Activated naive CD8-positive, alpha-beta T cell treated with anti-CD3 and anti-CD28 coated beads, Interleukin-2, amount 10 ng/mL, durations not matched to agents 7 days and 5 days (primary cell): ENCODE measurements around the gene SRBD1. TPM values are rescaled to one million over a fixed set of nuclear protein-coding genes. Genes with fewer than 3 reads are reported as not detected.

ENCODE experiments used
- ATAC-seq: fragments of 150-1000 bp; cut with Tn5 transposase; one replicate; pipeline ENCODE4 v1.10.0; 2021; ENCODE audit warnings: low read depth, moderate library complexity
- POLR2A ChIA-PET: fragments of 350-600 bp; sonication (Branson Sonifier 250); formaldehyde crosslinking; loops from one replicate; lab custom pipeline; 2021; ENCODE audit warnings: antibody characterized with exemption; lab: Charles Lee
- DNase-seq: peaks from one replicate; pipeline ENCODE4 v3.0.0; 2021
- H3K27ac Mint-ChIP-seq: one replicate; pipeline ENCODE4 v1.8.0; 2022; ENCODE audit warnings: mild to moderate bottlenecking, mixed read lengths
- H3K27me3 Mint-ChIP-seq: one replicate; pipeline ENCODE4 v1.8.0; 2022; ENCODE audit warnings: mild to moderate bottlenecking, moderate library complexity, mixed read lengths
- H3K36me3 Mint-ChIP-seq: one replicate; pipeline ENCODE4 v1.8.0; 2021; ENCODE audit warnings: mild to moderate bottlenecking, mixed read lengths
- H3K4me1 Mint-ChIP-seq: one replicate; pipeline ENCODE4 v1.8.0; 2021; ENCODE audit warnings: mixed read lengths
- H3K4me3 Mint-ChIP-seq: one replicate; pipeline ENCODE4 v1.8.0; 2022; ENCODE audit warnings: mild to moderate bottlenecking, moderate library complexity, mixed read lengths
- H3K9me3 Mint-ChIP-seq: one replicate; pipeline ENCODE4 v1.8.0; 2021; ENCODE audit warnings: mixed read lengths
- total RNA-seq, 2 experiments: library from RNA; stranded (reverse); gene quantifications; one replicate each; pipeline ENCODE4 v1.2.3, GENCODE V29; 2021

Gene SRBD1
- total RNA-seq, 2 experiments from 2014 or later, result 20.5 to 23.9 TPM

DNA sequence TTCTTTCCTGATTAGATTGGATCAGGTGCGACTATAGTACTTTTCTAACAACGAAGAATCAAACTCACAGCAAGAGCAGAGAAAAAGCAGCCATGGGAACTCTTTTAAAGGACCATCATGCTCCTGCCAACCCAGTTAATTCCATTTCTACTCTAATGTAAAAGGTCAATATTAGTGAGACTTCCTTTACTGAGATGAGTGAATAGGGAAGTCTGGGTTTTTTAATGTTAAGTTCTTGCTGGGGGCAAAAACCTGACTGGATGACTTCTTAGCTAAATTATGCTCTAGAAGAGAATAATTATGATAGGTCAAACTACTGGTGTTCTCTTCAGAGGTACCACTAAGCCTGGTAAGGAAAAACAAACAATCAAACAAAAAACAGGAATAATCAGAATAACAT is 8.4 kb downstream of the SRBD1 start:
- ATAC-seq, result no peak
- Mint-ChIP-seq H3K4me3 (no peak overlapping the region), H3K27ac (no peak overlapping the region), H3K9me3 (no peaks in the 10 kb centered on the region), H3K4me1 (peaks cover 5% of the 10 kb centered on the region), H3K36me3 (peaks cover 34% of the 10 kb centered on the region), H3K27me3 (no peaks in the 10 kb centered on the region)
- no peak for DNase-seq
- POLR2A ChIA-PET, result no interaction called here

DNA sequence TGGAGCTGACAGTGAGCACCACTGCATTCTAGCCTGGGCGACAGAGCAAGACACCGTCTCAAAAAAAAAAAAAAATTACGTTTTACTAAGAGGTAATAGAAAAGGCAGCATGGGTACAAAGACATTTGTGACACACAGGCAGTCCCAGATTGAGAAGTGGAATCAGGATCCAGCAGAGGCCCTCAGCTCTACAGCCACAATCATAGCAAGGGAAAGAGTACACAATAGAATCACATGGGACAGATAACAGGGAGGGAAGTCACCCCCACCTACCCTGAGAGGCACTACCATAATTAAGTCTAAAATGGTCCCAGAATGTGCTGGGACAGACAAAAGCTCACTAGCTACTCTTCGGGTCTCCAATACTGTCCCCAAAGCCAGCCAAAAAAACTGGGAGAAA is 12.5 kb downstream of the SRBD1 start:
- Mint-ChIP-seq H3K27ac (no peak overlapping the region), H3K9me3 (no peaks in the 10 kb centered on the region), H3K4me1 (peaks cover 1% of the 10 kb centered on the region), H3K27me3 (no peaks in the 10 kb centered on the region), H3K4me3 (no peak overlapping the region), H3K36me3 (peaks cover 41% of the 10 kb centered on the region)
- no peak for DNase-seq
- POLR2A ChIA-PET, result no interaction called here
- no peak for ATAC-seq

DNA sequence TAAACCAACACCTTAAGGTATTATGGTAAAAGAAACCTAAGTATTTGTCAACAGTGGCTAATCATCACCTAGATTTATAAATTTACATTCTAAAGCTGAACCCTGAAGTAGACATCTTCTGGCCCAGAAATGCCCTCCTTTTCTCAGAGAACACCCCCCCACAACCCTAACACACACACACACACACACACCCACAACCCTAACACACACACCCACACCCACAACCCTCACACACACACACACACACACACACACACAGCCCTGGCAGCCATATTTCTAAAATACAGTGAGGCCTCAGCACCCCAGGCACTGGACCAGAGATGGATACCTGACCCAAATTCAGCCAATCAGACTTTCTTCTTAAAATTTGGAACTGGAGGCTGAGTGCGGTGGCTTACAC is 14.3 kb downstream of the SRBD1 start:
- Mint-ChIP-seq H3K27ac (no peak overlapping the region), H3K27me3 (no peaks in the 10 kb centered on the region), H3K36me3 (peaks cover 43% of the 10 kb centered on the region), H3K4me3 (no peak overlapping the region), H3K9me3 (no peaks in the 10 kb centered on the region), H3K4me1 (no peaks in the 10 kb centered on the region)
- POLR2A ChIA-PET, result interaction anchor here (0.6 kb wide), 1 partner anchor 636 kb away, joined by 3 read pairs; no protein-coding TSS in a partner anchor
- DNase-seq (no peak), ATAC-seq (no peak)

DNA sequence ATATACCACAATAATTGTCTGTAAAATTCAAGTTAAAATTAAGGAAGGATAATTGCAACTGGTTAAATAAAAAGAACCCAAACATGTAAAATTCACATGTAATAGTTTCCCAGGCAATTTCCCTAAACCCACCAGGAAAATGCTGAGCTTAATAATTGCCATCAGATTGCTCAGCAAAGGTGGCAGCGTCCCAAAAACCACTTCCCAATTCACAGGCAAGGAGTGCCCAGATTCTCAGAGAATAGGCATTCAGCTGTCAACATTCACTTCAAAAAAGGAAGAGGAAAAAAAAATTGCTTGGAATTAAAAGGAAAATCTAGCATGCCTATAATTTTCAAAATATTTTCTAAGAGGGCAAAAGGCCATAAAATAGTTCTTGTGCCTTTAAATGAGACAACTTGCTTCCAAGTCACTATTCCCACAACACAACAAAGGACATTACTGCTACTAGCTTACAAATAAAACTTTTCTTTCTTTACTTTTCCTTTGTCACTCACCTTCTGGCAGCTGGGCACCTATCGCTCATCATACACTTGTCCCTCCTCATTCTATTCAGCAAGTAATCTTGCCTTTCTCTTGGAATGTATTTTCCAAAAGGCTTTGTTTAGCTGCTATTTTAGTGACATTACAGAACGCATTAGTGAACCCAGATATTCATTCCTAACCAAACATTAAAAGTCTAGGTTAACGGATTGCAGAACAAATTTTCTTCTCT is 15.2 kb downstream of the SRBD1 start:
- no peak for DNase-seq
- no peak overlapping the region for H3K4me3 Mint-ChIP-seq
- peaks cover 2% of the 10 kb centered on the region for H3K4me1 Mint-ChIP-seq
- H3K27me3 Mint-ChIP-seq, result no peaks in the 10 kb centered on the region
- POLR2A ChIA-PET, result interaction anchor here (0.6 kb wide), 1 partner anchor 637 kb away, joined by 3 read pairs; no protein-coding TSS in a partner anchor
- no peak for ATAC-seq
- no peaks in the 10 kb centered on the region for H3K9me3 Mint-ChIP-seq
- H3K27ac Mint-ChIP-seq, result no peak overlapping the region
- peaks cover 47% of the 10 kb centered on the region for H3K36me3 Mint-ChIP-seq

DNA sequence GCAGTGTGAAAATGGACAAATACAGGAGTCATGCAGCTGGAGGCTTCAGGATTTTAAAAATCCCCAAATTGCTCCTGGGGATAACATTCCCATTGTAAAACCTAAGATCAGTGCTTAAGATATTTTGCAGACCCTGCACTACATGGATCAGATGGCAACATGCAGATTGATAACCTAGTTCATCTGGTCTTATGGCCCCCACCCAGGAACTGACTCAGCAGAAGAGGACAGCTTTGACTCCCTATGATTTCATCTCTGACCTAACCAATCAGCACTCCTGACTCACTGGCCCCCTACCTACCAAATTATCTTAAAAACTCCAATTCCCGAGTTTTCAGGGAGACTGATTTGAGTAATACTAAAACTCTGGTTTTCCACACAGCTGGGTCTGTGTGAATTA is 20.0 kb downstream of the SRBD1 start:
- H3K4me3 Mint-ChIP-seq, result no peak overlapping the region
- H3K4me1 Mint-ChIP-seq, result peaks cover 17% of the 10 kb centered on the region
- no peak for ATAC-seq
- POLR2A ChIA-PET, result no interaction called here
- H3K36me3 Mint-ChIP-seq, result peaks cover 42% of the 10 kb centered on the region
- H3K27me3 Mint-ChIP-seq, result no peaks in the 10 kb centered on the region
- no peak overlapping the region for H3K27ac Mint-ChIP-seq
- no peak for DNase-seq
- no peaks in the 10 kb centered on the region for H3K9me3 Mint-ChIP-seq

DNA sequence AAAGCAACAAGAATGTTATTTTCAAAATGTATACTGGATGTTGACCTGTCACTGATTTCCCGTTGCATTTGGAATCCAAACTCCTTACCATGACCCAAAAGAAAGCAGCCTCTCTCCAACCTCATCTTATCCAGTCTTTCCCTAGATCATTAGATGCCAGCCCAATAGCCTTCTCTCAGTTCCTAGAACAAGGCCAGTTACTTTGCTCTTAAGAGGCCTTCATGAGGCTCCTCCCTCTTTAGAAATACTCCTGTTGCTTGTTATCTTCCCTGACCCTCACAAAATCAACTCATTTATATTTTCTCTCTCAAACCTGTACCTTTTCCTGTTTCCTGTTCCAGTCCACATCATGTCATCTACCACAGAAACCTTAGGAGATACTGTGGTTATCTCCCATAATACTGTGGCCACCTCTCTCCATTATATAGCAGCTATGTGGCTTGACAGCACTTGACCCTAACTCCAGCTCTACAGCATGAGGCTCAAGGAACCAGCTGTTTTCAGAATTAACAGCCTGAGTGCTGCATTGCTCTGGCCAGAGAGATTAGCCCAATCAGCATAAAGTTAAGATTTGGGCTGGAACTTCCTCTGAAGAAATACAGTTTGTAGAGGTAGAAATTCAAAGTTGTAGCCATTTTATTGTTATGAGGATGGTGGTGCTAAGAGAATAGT is 22.8 kb downstream of the SRBD1 start:
- peaks cover 27% of the 10 kb centered on the region for H3K36me3 Mint-ChIP-seq
- H3K4me1 Mint-ChIP-seq, result peaks cover 17% of the 10 kb centered on the region
- no peaks in the 10 kb centered on the region for H3K9me3 Mint-ChIP-seq
- no peak overlapping the region for H3K4me3 Mint-ChIP-seq
- no peaks in the 10 kb centered on the region for H3K27me3 Mint-ChIP-seq
- H3K27ac Mint-ChIP-seq, result no peak overlapping the region
- peak; percentile 33 for ATAC-seq
- DNase-seq, result no peak
- POLR2A ChIA-PET, result no interaction called here

DNA sequence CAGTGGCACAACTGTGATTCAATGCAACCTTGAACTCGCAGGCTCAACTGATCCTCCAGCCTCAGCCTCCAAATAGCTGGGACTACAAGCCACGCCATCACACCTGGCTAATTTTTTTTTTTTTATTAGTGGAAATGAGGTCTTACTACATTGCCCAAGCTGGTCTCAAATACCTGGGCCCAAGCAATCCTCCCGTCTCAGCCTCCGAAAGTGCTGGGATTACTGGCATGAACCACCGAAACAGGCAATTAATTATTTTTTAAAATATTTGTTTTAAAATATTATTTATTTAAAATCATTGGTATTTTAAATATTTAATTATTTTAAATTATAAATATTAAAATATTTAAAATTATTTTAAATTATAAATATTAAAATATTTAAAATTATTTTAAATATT is 24.5 kb downstream of the SRBD1 start:
- Mint-ChIP-seq H3K9me3 (no peaks in the 10 kb centered on the region), H3K36me3 (peaks cover 18% of the 10 kb centered on the region), H3K4me3 (no peak overlapping the region), H3K27ac (no peak overlapping the region), H3K4me1 (peaks cover 17% of the 10 kb centered on the region), H3K27me3 (no peaks in the 10 kb centered on the region)
- DNase-seq (no peak), ATAC-seq (no peak)
- POLR2A ChIA-PET, result interaction anchor here (1.7 kb wide), 1 partner anchor 24 kb away, joined by 7 read pairs; the partner anchor contains the start of gene SRBD1

DNA sequence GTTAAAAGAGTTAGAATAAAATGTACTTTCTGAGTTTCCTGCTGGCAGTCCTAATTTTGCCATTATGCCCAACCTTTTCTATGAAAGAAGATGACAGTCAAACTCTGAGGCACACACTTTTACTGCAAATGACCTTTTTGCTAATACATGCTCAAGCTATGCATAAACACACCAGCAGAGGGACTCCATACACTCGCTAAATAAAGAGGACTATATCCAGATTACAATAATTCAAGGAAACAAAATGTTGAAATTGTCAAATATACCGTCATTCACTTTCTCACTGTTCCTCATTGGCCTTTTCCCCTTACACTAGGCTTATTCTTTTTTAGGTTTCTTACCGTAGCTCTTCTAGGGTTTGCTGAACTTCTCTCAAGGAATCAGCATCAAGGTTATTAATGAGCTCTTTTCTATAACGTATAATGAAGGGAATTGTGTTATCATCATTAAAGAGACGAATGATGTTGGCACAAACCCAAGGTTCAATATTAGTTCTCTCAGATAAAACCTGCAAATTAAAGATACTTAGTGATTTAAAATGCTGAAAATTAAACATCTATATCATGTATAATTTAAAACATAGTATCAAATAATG is 25.7 kb downstream of the SRBD1 start:
- no peaks in the 10 kb centered on the region for H3K27me3 Mint-ChIP-seq
- H3K4me3 Mint-ChIP-seq, result no peak overlapping the region
- ATAC-seq (no peak), DNase-seq (no peak)
- POLR2A ChIA-PET, result interaction anchor here (1.7 kb wide), 1 partner anchor 26 kb away, joined by 7 read pairs; the partner anchor contains the start of gene SRBD1
- peaks cover 10% of the 10 kb centered on the region for H3K36me3 Mint-ChIP-seq
- H3K9me3 Mint-ChIP-seq, result no peaks in the 10 kb centered on the region
- H3K4me1 Mint-ChIP-seq, result peaks cover 15% of the 10 kb centered on the region
- H3K27ac Mint-ChIP-seq, result no peak overlapping the region

DNA sequence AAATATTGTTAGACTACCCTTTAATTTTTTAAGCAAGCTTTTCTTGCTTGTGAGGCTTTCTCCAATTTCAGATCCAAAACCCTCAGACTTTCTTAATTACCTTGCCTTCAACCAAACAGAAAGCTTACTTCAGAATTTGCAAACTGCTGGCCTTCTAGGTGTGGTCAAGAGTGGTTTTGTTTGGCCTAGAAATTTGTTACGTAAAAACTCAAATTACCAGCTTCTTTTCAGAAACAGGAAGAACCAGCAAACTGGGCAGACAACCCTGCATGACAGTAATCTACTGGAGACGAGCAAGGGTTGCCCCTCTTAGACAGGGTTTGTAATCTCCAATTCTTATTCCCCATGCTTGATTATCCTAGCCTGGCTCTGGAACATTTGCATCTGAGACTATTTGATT is 27.1 kb downstream of the SRBD1 start:
- Mint-ChIP-seq H3K27me3 (no peaks in the 10 kb centered on the region), H3K9me3 (no peaks in the 10 kb centered on the region), H3K36me3 (peaks cover 5% of the 10 kb centered on the region), H3K4me1 (peaks cover 14% of the 10 kb centered on the region), H3K4me3 (no peak overlapping the region), H3K27ac (no peak overlapping the region)
- POLR2A ChIA-PET, result no interaction called here
- ATAC-seq, result no peak
- DNase-seq, result no peak

DNA sequence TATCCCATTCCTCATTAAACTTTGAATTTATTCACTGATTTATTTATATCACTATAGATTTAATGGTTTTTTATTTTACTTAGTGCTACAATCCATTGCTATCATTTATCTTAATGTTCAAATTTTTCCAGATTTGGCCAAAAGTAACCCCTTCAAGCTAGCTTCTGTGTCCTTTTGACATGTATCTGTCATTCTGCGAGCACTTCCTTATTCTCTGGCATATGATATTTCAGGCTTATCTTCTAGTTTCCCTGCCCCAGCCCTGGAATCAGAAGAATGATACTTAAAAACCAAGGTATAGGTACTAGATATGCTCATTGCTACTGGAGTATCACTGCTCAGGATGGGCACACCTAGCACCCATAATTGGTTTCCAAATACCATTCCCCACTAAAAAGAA is 28.5 kb downstream of the SRBD1 start:
- Mint-ChIP-seq H3K36me3 (peaks cover 5% of the 10 kb centered on the region), H3K4me3 (no peak overlapping the region), H3K9me3 (no peaks in the 10 kb centered on the region), H3K27ac (no peak overlapping the region), H3K27me3 (no peaks in the 10 kb centered on the region), H3K4me1 (peaks cover 1% of the 10 kb centered on the region)
- DNase-seq, result no peak
- no peak for ATAC-seq
- POLR2A ChIA-PET, result no interaction called here

DNA sequence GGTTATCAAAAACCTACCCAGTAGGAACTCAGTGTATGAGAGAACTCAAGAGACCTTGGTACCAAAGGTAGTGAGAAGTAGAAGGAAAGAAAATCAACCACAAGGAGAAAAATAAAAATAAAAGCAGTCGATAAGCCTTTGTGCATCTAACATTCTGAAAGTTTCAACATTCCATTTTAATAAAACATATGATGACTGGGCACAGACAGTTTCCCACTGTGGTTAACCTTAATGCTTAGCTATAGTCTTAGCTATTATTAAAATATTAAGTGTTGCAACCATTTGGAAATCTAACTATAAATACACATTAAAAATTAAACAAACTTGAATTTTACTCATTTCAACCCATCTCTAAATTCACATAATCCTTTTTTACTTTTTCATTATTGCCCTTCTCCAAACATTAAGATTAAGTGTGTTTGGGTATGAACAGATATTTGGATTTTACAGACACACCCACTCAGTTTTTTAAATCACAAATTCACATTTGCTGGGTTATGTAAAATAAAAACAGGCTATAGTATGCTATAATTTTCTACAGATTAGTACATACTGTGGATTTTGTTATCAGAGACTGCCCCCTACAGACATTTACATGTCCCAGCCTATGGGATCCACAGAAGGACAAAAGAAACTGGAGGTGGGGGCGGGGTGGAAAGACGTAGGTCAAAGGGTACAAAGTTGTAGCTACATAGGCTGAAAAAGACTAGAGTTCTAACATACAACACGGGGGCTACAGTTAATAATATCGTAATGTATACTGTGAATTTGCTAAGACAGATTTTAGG is 32.8 kb downstream of the SRBD1 start:
- Mint-ChIP-seq H3K9me3 (no peaks in the 10 kb centered on the region), H3K27ac (no peak overlapping the region), H3K27me3 (no peaks in the 10 kb centered on the region), H3K36me3 (peaks cover 10% of the 10 kb centered on the region), H3K4me3 (no peak overlapping the region), H3K4me1 (peaks cover 1% of the 10 kb centered on the region)
- peak; percentile 81 for ATAC-seq
- POLR2A ChIA-PET, result interaction anchor here (0.6 kb wide), 1 partner anchor 1403 kb away, joined by 4 read pairs; no protein-coding TSS in a partner anchor
- DNase-seq, result no peak

DNA sequence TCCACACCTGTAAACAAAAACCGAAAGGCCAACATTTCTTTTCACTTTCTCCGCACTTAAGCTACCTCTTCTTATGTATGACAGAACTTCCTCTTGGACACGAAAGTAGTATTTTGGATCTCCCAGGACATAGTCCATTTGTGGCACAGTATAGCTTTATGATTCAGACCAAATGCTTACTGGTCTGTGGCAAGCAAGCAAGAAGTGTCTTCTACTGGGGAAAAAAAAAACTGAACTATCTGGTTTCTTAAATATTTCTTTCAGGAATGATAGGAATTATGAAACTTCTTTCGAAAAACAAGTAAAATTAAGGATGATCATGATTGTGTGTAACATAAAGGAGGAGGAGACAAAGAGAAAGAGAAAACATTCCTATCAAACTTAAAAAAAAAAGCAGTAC is 33.6 kb downstream of the SRBD1 start:
- no peaks in the 10 kb centered on the region for H3K9me3 Mint-ChIP-seq
- ATAC-seq, result no peak
- POLR2A ChIA-PET, result no interaction called here
- H3K27ac Mint-ChIP-seq, result no peak overlapping the region
- H3K4me3 Mint-ChIP-seq, result no peak overlapping the region
- no peak for DNase-seq
- H3K27me3 Mint-ChIP-seq, result no peaks in the 10 kb centered on the region
- H3K4me1 Mint-ChIP-seq, result peaks cover 1% of the 10 kb centered on the region
- peaks cover 15% of the 10 kb centered on the region for H3K36me3 Mint-ChIP-seq

DNA sequence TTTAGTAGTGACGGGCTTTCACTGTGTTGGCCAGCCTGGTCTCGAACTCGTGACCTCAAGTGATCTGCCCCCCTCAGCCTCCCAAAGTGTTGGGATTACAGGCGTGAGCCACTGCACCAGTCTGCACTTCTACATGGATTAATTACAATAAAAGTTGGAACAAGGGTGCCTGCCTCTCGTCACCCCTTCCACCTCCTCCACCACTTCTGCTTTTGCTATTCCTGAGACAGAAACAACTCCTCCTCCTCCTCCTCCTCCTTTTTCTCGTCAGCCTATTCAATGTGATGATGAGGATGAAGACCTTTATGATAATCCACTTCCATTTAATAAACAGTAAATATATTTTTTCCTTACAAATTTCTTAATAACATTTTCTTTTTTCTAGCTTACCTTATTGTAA is 35.2 kb downstream of the SRBD1 start:
- DNase-seq (no peak), ATAC-seq (no peak)
- POLR2A ChIA-PET, result no interaction called here
- H3K9me3 Mint-ChIP-seq, result peaks cover 3% of the 10 kb centered on the region
- peaks cover 1% of the 10 kb centered on the region for H3K4me1 Mint-ChIP-seq
- no peak overlapping the region for H3K27ac Mint-ChIP-seq
- no peak overlapping the region for H3K4me3 Mint-ChIP-seq
- H3K36me3 Mint-ChIP-seq, result peaks cover 24% of the 10 kb centered on the region
- H3K27me3 Mint-ChIP-seq, result no peaks in the 10 kb centered on the region
